Measurements from ENCODE around the gene PDE4B.

- TF ChIP-seq POLR2A (IDR thresholded peaks at IDR 0.05) (no peak), CTCF (IDR thresholded peaks at IDR 0.05) (no peak)
Observed at GRCh38 chr1:65992165-65992821, 199.6 kb downstream of the PDE4B start.
